K562 (cell line): ENCODE measurements around the gene SYNJ2.

ENCODE experiments used
- CTCF ChIP-seq, 3 experiments: IDR thresholded peaks in 2 of 3; conservative IDR thresholded peaks in 1 of 3; 2 replicates each; pipeline ENCODE4 v1.5.1; 2011 to 2012; ENCODE audit warnings: low read length in 3 of 3, mild to moderate bottlenecking in 3 of 3, control low read depth in 2 of 3, improper control_type of control experiment in 1 of 3, inconsistent platforms in 1 of 3, low read depth in 1 of 3, mixed read lengths in 1 of 3, moderate library complexity in 1 of 3; ENCODE audit not compliant: insufficient read depth in 2 of 3
- EP300 ChIP-seq: IDR thresholded peaks from 2 replicates; pipeline ENCODE4 v1.6.1; 2012; ENCODE audit warnings: low read length, improper control_type of control experiment
- HDAC6 ChIP-seq: IDR thresholded peaks from 2 replicates; pipeline ENCODE4 v1.6.1; 2012; ENCODE audit warnings: low read depth, mild to moderate bottlenecking, control low read depth, inconsistent platforms, low read length, moderate library complexity
- HSF4 ChIP-seq: fragments of 250-450 bp; sonication (Bioruptor Pico); IDR thresholded peaks from 2 replicates; pipeline ENCODE4 v2.1.2; 2022; ENCODE audit warnings: mild to moderate bottlenecking, moderate library complexity, borderline replicate concordance

- TF ChIP-seq HDAC6 = no peak
- TF ChIP-seq CTCF (IDR thresholded peaks at IDR 0.05 in 2 of 3, conservative IDR thresholded peaks at IDR 0.05 in 1 of 3; ENCODE audit: insufficient read depth in 2 of 3, low read depth in 1 of 3, low read length in 3 of 3) = no peak
- no peak for TF ChIP-seq HSF4 (CRISPR knock-in tag)
- TF ChIP-seq EP300 = no peak
Observed at GRCh38 chr6:158038291-158039177, 56.9 kb downstream of the SYNJ2 start.
